HG02981 (cell line): ENCODE measurements around the gene CCDC15.
"Not testable (repeated sequence)": the region's sequence is repeated elsewhere in the genome, so short reads cannot be mapped to it uniquely, and the experiment has no call there.

Source experiments
- ATAC-seq: cut with Tn5 transposase; IDR thresholded peaks from one replicate; pipeline ENCODE4 v1.9.1; 2021; ENCODE audit warnings: mild to moderate bottlenecking, moderate library complexity; ENCODE audit not compliant: unreplicated experiment

Gene CCDC15

DNA sequence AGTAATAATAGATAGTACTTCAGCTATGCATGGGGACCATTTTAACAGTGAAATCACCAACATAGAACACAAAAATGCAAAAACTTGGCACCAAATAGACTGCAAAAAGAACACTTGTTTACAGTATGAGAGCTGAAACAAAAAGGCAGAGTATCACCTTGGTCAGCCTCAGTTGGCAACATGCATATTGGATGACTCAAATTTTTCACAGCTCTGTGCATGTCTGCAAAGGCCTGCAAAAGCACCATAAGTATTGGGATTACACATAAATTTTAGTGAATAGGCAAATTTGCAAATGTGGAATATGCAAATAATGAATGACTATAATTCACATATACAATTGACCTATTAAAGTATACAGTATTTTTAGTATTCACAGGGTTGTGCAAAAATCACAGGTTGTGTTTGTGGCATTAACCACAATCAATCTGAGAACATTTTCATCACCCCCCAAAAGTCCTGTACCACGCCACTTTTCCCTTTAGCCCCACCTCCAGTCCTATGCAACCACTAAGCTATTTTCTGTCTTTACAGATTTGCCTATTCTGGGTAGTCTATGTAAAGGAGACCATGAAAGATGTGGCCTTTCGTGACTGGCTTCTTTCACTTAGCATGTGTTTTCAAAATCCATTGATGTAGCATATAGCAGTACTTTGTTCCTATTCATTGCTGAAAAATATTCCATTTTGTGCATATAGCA lies 47.2 kb downstream of the CCDC15 start:
- ATAC-seq = no peak

DNA sequence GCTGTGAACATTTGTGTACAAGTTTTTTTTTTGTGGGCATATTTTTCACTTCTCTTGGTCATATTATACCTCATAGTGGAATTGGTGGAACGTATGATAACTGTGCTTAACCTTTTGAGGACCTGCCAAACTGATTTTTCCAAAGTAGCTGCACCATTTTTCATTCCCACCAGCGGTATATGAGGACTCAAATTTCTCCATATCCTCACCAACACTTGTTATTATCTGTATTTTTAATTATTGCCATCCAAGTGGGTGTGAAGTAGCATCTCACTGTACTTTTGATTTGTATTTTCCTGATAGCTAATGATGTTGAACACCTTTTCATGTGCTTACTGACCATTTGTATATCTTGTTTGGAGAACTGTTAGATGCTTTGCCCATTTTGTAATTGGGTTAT lies 47.8 kb downstream of the CCDC15 start:
- no peak for ATAC-seq

DNA sequence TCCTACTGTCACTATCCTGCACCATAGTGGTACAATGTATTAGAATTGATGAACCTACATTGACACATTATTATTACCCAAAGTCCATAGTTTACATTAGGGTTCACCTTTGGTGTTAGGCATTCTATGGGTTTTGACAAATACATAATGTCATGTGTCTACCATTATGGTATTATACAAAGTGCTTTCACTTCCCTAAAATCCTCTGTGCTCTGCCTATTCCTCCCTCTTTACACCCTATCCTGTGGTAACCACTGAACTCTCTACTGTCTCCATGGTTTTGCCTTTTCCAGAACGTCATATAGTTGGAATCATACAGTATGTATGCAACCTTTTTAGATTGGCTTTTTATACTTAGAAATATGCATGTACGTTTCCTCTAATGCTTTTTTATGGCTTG lies 51.5 kb downstream of the CCDC15 start:
- ATAC-seq = no peak

DNA sequence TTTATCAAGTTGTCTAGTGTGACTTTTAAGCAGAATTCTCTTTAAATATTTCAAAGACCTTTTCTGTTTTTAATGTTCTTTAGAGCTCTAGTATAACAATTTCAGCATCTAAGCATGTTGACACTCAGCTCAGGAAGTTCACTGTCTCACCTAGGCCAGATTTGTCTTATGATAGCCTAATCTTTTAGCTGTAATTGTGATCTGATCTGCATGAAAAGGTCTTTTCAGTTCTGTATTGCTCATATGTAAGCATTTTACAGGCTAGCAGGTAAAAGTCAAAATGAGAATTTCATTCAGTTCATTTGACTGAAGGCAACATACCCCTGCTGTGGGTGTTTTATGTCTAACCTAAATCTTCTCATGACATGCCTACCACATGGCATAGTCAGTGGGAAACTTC lies 62.4 kb downstream of the CCDC15 start:
- ATAC-seq = no peak

DNA sequence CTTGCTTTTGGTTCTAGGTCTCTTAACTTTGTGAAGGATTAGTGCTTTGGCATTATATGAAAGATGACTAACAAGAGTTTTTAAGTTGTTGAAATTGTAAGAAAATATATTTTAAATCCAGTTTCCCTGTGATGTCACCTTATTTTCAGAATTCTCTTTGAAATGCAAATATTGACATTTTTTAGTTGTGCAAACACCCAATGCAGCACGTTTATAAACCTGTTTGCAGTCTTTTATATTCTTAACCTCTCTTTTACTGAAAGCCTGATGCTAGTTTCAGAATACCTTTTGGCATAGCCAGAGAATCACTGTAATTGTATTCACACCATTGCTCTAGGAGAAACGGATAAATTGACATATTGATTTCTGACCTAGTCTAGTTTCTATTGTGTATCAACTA lies 66.3 kb downstream of the CCDC15 start:
- no peak for ATAC-seq

DNA sequence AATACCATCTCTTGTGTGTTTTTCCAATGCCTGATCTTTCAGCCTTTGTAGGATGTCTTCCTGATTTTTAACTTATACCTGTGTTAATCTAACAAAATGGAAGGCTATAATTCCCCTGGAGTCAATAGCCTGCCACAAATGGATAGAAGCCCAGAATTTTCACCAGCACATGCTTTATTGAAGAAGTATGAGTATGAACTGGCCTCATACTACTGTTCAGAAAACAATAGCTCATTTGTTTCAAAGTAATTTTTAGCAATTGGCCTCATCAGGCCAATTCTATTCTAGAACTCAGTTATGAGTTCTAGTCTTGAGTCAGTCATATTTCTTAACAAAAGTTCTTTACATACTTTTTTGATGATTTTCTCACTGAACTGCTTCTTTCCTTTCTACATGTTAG lies 68.5 kb downstream of the CCDC15 start:
- ATAC-seq = no peak

DNA sequence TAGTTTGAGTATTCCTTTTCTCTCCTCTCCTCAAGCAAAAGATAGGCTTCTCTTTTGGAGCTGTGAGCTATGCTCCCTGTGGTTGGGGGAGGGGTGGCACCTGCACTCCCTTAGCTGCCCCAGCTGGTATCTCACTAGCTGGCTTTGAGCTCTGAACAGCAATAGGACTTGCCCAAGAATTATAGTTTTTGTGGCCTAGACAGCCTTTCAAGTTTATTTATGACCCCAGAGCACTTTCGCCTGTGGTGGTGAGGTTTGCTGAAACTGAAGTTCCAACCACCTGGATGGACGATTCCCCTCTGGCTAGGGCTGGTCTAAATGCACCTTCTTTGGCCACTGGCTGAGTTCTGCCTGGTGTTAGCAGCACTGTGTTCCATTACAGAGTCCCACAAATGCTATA lies 72.0 kb downstream of the CCDC15 start:
- no peak for ATAC-seq

DNA sequence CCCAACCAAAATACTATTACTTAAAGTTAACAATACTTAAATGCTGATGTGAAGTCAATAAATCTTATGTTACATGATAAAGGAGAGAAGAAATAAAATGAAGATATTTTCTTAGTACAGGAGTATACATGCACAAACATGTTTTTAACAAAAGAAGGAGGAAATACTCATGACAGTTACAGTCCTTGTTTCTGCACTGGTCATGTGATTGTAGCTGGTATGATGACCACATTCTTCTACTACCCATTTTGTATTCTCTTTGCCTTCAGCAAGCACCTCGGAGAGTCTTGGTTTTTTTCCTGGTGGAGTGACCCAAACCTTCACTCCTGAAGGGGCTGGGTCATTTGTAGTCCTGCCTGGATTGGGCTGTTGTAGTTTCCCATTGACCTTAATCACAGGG lies 75.4 kb downstream of the CCDC15 start:
- not testable (repeated sequence) for ATAC-seq

DNA sequence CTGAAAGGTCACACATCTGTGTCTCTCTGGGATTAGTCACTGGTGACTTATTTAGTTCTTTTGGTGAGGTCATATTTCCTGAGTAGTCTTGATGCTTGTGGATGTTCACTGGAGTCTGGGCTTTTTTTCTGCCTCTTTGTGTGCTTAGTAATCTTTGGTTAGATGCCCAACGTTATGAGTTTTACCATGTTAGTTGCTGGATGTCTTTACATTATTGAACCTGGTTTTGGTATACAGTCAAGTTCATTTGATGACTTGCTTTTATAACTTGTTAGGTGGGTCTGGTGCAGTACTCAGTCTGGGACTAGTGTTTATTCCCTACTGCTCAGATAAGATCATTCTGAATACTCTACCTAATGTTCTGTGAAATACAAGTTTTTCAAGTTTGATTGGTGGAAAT lies 82.9 kb downstream of the CCDC15 start:
- ATAC-seq = no peak

DNA sequence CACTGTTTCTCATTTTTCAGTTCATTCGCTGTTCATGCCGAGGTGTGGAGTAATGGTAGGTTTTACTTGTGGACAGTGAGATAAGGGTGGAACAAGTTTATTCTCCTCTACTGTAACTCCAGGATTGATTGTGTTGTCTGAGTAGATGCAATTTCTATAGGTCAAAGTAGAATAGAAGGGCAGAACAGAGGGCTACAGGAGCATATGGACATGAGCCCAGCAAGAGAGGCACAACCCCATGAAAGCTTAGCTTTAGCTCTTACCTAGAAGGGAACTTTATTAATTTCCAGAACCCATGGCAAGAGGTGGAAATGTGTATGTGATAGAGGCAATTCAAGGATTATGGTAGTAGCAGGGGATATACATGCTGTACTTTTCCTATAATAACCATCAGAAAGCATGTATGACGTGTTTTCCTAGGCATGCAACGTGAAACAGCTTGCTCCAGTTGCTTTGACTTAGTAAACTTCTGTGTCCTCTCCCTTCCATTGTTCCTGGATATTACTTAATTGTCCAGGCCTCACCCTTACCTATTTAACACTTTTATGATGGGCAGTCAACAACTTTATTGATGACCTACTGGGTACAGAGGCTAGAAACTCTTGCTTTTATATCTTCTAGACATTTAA lies 95.3 kb downstream of the CCDC15 start:
- ATAC-seq = no peak

DNA sequence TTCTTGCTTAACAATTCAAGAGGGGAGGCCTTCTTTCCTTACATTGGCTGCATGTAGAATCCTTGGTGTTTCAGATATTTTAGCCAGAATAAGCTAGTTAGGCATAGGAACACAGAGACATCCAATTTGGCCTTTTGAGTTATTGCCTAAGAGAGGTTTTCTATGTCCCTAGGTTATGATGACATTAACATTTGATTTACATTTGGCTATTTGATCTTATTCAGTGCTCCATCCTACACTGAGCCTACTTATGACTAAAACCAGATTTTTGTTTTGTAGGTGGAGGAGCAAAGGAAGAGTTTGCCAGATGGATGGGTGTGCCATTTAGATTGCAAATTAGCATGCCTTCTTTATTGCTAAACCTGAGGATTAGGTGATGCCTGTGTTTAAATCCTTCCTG lies 98.0 kb downstream of the CCDC15 start:
- no peak for ATAC-seq

DNA sequence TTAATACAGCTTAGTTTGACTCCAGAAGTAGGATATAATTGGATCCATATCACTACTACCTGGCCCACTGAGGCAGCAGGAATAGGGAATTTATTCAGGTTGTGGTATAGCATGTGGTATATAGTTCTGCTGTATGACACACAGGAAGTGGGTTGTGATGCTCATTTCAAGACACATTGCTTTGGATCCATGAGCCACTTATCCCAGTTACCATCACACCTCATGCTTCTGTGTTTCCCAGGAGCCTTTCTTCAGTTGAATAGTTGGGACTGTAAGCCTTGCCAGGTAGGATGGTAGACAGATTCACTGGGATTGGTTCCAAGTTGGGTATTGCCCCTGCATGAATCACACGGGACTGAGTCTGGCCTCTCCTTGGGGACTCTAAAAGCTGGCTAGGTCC lies 99.2 kb downstream of the CCDC15 start:
- ATAC-seq = no peak

DNA sequence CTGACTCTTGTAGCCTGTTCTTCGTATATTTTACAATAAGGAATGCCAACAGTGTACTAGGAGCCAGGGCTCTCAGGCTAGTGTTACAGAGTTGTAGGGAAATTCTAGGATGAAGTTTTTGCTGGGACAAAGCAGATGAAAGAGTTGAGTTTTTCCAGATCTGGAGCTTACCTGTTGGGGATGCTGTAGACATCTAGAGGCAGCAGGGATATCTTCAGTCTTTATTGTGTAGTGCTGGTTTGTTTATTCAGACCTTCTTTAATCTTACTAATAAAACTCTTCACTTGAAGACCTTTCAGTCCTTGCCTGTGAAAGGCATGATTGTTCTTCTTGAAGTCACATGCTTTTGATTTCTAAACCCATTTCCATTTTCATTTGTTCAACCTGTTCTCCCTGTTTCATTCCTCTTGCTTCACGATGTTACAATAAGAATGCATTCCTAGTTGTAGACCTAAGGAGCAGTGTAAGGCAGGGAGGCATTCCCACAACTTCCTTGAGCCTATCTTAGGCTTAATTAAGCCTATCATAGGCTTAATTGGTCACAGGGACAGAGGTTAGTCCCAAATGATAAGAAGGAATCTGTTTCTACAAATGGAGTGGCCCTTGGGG lies 101.2 kb downstream of the CCDC15 start:
- ATAC-seq = no peak

DNA sequence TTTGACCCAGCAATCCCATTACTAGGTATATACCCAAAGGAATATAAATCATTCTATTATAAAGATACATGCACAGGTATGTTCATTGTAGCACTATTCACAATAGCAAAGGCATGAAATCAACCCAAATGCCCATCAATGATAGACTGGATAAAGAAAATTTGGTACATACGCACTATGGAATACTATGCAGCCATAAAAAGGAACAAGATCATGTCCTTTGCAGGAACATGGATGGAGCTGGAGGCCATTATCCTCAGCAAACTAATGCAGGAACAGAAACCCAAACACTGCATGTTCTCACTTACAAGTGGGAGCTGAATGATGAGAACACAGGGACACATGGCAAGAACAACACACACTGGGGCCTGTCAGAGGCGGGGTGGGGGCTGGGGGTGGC lies 102.1 kb downstream of the CCDC15 start:
- not testable (repeated sequence) for ATAC-seq

DNA sequence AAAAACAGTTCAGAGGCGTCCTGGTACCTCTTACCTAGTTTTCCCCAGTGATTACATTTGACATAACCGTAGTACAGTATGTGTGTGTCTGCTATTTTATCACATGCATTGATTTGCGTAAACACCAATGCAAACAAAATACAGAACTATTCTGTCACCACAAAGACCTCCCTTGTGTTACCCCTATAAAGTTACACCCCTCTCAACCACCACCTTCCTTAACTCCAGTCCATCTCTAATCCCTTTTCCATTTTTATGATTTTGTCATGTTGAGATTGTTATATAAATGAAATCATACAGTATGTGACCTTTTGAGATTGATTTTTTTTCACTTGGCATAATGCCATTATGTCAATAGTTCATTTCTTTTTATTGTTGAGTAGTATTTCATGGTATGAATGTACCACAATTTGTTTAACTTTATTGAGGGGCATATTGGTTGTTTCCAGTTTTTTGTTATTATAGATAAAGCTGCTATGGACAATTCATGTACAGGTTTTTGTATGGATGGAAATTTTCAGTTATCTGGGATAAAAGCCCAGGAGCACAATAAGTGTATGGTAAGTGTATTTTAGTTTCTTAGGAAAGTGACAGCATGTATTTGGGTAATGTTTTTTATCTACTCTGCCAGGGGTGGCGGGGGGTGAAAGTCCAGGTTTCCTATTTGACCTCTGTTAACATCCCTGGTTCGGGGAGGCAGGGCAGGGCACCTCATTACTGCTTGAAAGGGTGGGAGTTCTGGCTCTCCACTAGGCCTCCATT lies 103.1 kb downstream of the CCDC15 start:
- no peak for ATAC-seq

DNA sequence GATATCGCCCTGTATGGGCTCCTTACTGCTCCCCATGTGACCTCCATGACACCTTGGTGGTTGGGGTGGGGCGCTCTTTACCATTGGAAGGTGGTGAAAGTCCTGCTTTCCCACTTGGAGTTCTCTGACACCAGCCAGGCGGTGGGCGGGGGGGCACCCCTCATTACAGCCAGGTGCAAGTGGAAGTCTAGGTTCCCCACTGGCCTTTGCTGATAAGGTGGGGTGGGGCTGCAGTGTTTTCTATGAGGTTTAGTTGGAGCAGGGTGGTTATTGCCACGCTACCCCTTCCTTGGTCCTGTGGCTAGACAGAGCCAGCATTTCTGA lies 103.7 kb downstream of the CCDC15 start:
- no peak for ATAC-seq

DNA sequence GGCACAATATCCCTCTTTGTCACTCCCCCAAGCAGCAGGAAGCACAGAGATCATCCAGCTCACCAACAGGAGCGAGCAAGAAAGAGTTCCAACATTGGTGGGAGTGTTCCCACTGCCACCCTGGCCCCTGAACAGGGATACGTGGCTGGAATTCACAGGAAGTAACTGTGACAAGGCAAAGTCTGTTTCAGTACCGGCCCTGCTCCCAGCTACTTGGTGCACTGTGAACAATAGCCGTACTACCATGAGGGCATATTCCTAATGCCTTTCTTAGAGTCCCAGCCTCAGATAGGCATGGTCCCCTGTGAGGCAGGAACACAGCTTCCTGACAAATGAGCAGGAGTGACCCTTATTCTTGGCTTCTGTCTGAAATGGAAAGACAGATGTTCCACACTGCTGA lies 107.3 kb downstream of the CCDC15 start:
- no peak for ATAC-seq

DNA sequence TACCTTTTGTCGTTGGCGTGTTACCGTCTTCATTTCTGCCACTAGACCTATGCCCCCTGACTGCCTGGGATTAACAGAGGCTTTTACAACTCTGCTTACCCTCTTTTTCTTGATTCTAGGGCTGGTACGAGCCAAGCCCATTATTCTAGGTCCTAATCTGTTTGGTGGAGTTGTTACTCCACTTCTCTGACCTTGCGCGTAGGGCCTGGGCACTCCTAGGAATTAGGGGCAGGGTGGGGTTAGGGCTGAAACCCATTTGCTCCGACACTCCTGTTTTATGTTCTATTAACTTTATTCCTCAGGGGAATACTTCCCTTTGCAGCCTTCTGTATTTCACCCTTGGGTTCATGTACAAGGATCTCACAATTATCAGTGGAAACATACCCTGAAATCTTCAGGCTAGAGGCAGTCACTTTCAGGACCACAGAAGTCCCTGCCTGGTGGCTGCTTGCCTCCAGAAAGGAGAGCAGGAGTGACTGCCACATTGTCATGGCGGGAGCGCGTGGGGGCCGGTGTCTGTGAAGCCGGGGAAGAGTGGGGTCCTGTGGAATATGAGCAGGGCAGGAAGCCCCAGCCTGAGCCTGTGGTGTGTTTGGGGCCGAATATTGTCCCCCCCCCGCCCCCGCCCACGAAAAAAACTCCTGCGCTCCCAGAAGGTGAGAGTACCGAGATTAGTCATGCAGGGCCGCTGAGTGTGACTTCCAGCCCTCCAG lies 108.4 kb downstream of the CCDC15 start:
- no peak for ATAC-seq

DNA sequence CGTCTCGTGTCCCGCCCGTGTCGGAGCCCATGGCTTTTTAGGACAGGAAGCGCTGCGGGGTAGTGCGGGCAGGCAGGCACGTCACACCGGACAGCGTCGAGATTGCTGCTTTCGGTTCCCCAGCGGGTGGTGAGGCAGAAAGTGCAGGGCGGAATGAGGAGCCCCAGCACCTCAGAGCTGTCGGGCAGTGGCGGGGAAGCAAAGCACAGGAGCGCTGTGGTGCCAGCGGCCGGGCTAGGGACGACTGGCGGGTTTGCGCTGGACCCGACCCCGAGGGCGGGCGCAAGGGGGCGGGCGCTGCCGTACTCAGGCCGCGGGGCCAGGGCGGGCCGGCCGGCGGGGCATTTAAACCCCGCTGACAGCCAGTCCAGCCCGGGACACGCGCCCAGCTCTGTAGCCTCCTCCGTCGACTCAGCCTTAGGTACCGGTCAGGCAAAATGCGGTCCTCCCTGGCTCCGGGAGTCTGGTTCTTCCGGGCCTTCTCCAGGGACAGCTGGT lies 109.0 kb downstream of the CCDC15 start, which contains the start of gene SLC37A2:
Gene SLC37A2, plus strand, starts transcription at position 375 of the 498 bp plus-strand sequence. Its CDS starts 63 bp downstream, at position 438.
- ATAC-seq = peak; percentile 91

DNA sequence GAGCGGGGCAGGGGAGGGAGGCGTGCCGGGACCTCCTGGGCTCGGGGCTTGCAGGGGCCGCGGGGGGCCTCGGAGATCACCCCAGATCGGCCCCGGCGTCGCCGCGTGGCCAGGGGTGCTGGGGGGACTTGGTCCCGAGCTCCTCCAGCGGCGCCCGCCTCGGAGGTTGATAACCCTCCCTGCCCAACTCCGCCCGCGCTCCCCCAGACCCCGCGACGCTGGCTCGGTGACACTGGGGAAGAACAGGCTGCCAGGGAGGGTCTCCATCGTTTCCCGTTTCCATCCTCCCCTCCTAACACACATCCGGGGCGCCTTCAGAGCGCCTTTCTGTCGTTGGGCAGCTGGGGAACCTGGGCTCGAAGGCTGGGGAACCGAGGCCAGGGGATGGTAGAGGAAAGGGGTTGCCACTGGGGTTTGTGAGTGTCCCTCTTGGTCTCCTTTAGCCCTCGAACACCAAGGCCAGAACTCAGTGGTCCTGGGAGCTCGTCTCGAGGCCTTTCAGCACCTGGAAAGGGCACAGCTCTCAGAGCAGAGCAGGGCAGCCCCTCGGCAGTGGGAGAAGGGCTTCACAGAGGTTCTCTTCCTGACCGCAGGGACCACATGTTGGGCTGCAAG lies 109.5 kb downstream of the CCDC15 start:
- peak; percentile 7 for ATAC-seq
